Coronary artery (tissue), 2 donors: ENCODE results near the gene KIAA2012.

Experiments used
- DNase-seq: peaks from one replicate; pipeline ENCODE4 v3.0.0-alpha.2; 2017; ENCODE audit warnings: low spot score
- H3K27ac ChIP-seq, 2 donors: fragments of 200-600 bp; sonication (generic); one replicate each; pipeline ENCODE4 v1.5.1; 2016 to 2019
- H3K4me3 ChIP-seq: fragments of 200-600 bp; sonication (generic); 2 replicates; pipeline ENCODE4 v1.5.1; 2016; ENCODE audit warnings: mild to moderate bottlenecking, moderate library complexity
- TF ChIP-seq, protein P1 (sequence below): fragments of 200-600 bp; sonication (generic); IDR thresholded peaks from one replicate; pipeline ENCODE4 v1.5.1; 2019; ENCODE audit warnings: antibody characterized with exemption

KIAA2012 gene

GRCh38 chr2:202201220-202202160 is 128.4 kb downstream of the KIAA2012 start:
- TF ChIP-seq, protein P1, sequence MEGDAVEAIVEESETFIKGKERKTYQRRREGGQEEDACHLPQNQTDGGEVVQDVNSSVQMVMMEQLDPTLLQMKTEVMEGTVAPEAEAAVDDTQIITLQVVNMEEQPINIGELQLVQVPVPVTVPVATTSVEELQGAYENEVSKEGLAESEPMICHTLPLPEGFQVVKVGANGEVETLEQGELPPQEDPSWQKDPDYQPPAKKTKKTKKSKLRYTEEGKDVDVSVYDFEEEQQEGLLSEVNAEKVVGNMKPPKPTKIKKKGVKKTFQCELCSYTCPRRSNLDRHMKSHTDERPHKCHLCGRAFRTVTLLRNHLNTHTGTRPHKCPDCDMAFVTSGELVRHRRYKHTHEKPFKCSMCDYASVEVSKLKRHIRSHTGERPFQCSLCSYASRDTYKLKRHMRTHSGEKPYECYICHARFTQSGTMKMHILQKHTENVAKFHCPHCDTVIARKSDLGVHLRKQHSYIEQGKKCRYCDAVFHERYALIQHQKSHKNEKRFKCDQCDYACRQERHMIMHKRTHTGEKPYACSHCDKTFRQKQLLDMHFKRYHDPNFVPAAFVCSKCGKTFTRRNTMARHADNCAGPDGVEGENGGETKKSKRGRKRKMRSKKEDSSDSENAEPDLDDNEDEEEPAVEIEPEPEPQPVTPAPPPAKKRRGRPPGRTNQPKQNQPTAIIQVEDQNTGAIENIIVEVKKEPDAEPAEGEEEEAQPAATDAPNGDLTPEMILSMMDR: no peak
- H3K27ac ChIP-seq: no peak overlapping the region
- no peak for DNase-seq
- H3K4me3 ChIP-seq: no peak overlapping the region

GRCh38 chr2:202203348-202203747 is 130.3 kb downstream of the KIAA2012 start:
- no peak for DNase-seq
- no peak overlapping the region for H3K4me3 ChIP-seq
- no peak overlapping the region for H3K27ac ChIP-seq
- TF ChIP-seq, protein P1: no peak

DNA sequence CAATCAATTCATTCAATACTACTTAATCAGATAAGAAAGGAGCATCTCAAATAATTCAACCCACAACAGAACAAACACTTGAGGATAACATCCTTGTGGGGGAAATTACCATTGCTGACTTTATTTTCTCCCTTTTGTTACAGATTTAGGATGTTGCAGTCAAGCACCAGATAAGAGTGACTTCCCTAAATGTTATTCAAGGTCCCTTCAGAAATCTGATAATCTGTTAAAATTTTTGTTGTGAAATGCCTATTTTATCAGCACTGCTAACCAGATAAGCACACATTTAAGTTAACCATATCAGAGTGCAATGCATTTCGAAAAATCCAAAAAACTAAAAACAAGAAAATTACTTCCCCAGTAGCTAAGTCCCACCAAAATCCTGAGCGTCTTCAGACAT is 131.8 kb downstream of the KIAA2012 start:
- TF ChIP-seq, protein P1: no peak
- H3K27ac ChIP-seq: no peak overlapping the region
- no peak overlapping the region for H3K4me3 ChIP-seq
- no peak for DNase-seq

GRCh38 chr2:202208526-202208925 is 135.5 kb downstream of the KIAA2012 start:
- Histone ChIP-seq H3K4me3 (no peak overlapping the region), H3K27ac (no peak overlapping the region)
- TF ChIP-seq, protein P1: no peak
- no peak for DNase-seq

- no peak overlapping the region for H3K27ac ChIP-seq
- DNase-seq: no peak
- TF ChIP-seq, protein P1: no peak
- H3K4me3 ChIP-seq: no peak overlapping the region
These were observed 142.1 kb downstream of the KIAA2012 start for GRCh38 chr2:202215179-202215578.

DNA sequence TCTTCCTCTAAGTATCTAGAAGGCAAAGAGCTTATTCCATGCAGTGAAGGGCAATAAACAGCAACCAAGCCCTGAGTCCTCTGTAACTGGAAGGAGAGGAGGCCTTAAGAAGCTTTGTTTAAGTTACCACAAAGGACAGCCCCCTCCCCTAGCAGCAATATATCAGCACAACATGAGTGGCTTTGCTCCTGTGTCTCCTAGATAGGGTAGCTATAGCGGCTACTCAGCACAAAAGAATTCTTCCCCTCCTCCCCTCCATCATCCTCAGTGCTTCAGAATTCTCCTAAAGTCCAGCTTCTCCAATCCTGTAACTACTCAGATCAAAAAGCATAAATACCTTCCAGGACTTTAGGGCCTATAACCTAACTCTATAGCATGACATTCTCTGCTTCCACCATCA is 148.8 kb downstream of the KIAA2012 start:
- DNase-seq: no peak
- Histone ChIP-seq H3K27ac (no peak overlapping the region), H3K4me3 (no peak overlapping the region)
- TF ChIP-seq, protein P1: no peak

- DNase-seq: no peak
- Histone ChIP-seq H3K27ac (peak overlapping the region; percentile 93 to 97), H3K4me3 (peak overlapping the region; percentile 98)
- TF ChIP-seq, protein P1: no peak
These were observed 164.8 kb downstream of the KIAA2012 start for GRCh38 chr2:202237787-202238233.
